ENCODE data around the gene GGA3.
"Not testable (repeated sequence)": the region's sequence is repeated elsewhere in the genome, so short reads cannot be mapped to it uniquely, and the experiment has no call there.

Gene GGA3

DNA sequence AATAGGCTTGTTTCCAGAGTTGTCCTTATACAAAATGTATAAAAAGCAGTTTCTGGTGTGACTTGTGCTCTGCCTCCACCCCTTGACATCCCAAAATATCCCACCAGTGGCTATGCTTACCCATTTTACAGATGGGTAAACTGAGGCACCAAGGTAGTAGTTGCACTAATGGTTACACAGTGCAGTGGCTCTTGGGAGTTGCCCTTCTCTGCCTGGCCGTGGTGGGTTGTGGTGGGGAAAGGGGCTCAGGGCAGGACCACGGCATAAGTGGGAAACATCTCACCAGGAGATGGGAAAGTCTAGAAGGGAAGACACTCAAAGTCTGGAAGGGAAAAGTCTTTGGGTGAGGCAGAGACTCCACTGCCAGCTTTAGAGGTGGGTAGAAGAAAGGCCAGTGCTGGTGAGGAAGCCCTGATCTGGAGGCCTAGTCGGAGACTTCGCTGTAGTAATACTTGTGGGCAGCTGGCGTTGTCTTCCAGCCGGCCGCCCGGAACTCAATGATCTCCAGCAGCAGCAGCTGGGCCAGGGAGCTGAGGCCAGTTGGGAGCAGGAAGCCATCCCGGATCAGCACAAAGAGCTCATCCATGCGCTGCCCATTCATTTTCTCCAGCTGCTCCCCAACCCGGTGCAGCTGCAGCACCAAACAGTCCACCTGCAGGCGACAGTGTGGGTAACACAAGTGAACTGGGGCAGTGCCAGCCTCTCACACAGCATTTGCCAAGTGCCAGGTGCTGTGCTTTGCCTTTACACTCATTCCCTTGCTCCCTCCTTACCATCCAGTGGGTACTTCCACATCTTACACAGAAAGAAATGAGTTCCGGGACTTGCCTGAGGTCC is 5.1 kb upstream of the GGA3 start:
- DNase-seq = no peak
- Mint-ChIP-seq H3K4me1 (ENCODE audit: low read depth) (peaks cover 36% of the 10 kb centered on the region), H3K27me3 (no peaks in the 10 kb centered on the region), H3K4me3 (no peak overlapping the region), H3K36me3 (ENCODE audit: low read depth) (peaks cover 78% of the 10 kb centered on the region), H3K27ac (peak overlapping the region; percentile 74), H3K9me3 (no peaks in the 10 kb centered on the region)

DNA sequence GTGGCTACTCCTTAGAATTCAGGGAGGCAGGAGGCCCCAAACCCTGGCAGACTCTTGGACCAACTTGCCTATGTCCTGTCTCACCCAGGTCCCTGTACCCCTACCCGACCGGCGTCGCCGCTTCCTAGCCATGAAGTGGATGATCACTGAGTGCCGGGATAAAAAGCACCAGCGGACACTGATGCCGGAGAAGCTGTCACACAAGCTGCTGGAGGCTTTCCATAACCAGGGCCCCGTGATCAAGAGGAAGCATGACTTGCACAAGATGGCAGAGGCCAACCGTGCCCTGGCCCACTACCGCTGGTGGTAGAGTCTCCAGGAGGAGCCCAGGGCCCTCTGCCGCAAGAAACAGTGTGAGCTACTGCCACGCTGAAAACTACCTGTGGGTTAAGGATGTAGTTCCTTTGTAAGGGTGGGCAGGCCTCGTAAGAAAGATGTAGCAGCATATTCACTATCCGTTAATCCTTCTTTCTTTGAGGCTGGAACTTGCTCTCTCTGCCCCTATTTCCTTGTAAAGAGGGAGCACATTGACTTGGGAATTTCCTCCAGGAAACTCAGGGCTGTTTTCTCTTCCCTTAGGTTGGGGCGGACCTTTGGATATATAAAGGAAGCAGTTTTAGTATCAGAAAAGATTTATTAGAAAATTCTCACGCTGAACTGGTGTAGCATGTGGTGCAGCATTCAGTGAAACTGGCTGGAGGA is 4.4 kb upstream of the GGA3 start:
- Mint-ChIP-seq H3K4me3 (no peak overlapping the region), H3K9me3 (no peaks in the 10 kb centered on the region), H3K27ac (peak overlapping the region; percentile 44), H3K36me3 (ENCODE audit: low read depth) (peaks cover 84% of the 10 kb centered on the region), H3K4me1 (ENCODE audit: low read depth) (peaks cover 36% of the 10 kb centered on the region), H3K27me3 (no peaks in the 10 kb centered on the region)
- DNase-seq = no peak

DNA sequence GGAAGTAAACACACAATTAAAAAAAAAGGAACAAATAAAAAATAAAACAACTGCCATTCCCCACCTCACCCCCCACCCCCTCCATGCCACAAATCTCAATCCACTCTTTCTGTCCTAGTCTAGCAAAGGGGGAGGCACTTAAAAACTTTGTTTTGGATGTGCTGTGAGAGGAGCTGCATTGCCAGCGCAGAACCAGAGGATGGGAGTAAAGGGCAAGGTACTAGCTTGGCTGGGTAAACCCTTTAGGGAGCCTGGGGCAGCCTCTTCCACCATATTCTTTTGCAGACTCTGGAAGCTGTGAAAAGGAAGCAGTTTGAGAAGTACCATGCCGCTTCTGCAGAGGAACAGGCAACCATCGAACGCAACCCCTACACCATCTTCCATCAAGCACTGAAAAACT is 1.6 kb upstream of the GGA3 start:
- Mint-ChIP-seq H3K27ac (peak overlapping the region; percentile 100), H3K36me3 (ENCODE audit: low read depth) (peaks cover 93% of the 10 kb centered on the region), H3K27me3 (no peaks in the 10 kb centered on the region), H3K4me1 (ENCODE audit: low read depth) (peaks cover 44% of the 10 kb centered on the region), H3K9me3 (no peaks in the 10 kb centered on the region), H3K4me3 (peak overlapping the region; percentile 96)
- DNase-seq = no peak

DNA sequence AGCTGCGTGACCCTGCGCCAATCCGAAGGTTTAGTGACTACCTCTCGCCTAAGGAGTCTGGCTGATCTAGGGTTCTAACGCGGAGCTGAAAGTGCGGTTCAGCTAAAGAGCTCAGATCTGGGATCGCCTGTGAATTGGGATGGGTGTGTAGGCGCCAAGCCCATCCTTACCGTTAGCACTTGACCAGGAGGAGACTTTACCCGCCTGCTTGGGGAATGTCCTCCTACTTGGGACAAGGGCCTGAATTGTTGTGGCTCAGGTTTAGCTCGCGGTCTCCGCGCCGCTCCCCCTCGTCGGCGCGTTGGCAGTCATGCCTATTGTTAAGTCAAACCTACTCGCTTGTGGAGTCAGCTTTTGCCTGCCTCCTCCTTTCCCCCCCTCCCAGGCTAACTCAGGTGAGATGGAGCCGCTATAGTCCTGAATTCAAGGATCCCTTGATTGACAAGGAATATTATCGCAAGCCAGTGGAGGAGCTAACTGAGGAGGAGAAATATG is 753 bp upstream of the GGA3 start:
- peak overlapping the region; percentile 100 for H3K27ac Mint-ChIP-seq
- H3K36me3 Mint-ChIP-seq (ENCODE audit: low read depth) = peaks cover 85% of the 10 kb centered on the region
- H3K4me1 Mint-ChIP-seq (ENCODE audit: low read depth) = peaks cover 49% of the 10 kb centered on the region
- peak overlapping the region; percentile 96 for H3K4me3 Mint-ChIP-seq
- peak; percentile 53 for DNase-seq
- H3K9me3 Mint-ChIP-seq = no peaks in the 10 kb centered on the region
- no peaks in the 10 kb centered on the region for H3K27me3 Mint-ChIP-seq

DNA sequence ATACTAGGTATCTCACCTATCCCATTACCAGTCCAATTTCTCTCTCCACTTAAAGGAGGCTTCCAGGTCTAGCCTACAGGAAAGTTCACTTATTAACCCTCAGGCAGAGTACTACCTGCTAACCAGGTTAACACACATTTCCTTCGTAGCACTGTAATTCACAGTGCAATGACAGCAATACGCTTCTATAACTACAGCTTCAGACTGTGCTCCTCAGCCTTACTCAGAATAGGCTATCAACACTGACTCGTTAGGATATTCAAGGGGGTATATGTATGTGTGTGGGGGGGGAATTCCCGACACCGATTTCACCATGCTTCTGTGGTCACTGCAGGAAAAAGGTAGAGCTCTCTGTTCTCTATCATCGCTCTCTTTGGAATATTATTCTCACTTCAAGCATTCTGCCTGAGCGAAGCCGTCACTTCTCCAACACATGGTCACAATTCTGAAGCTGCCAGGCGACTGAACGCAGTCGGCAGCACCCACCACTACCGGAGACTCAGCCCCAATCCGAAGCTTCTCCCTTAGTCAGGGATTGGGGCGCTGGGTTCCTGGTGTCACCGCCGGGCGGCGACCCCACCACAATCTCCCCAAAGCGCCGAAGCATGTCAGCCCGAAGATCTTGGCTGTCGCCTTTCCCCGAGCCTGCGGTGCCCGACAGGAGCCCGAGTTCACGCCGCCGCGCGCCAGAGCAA is 618 bp downstream of the GGA3 start:
- peaks cover 71% of the 10 kb centered on the region for H3K36me3 Mint-ChIP-seq (ENCODE audit: low read depth)
- H3K27ac Mint-ChIP-seq = peak overlapping the region; percentile 100
- peaks cover 63% of the 10 kb centered on the region for H3K4me1 Mint-ChIP-seq (ENCODE audit: low read depth)
- H3K9me3 Mint-ChIP-seq = no peaks in the 10 kb centered on the region
- H3K4me3 Mint-ChIP-seq = peak overlapping the region; percentile 96
- no peak for DNase-seq
- no peaks in the 10 kb centered on the region for H3K27me3 Mint-ChIP-seq

DNA sequence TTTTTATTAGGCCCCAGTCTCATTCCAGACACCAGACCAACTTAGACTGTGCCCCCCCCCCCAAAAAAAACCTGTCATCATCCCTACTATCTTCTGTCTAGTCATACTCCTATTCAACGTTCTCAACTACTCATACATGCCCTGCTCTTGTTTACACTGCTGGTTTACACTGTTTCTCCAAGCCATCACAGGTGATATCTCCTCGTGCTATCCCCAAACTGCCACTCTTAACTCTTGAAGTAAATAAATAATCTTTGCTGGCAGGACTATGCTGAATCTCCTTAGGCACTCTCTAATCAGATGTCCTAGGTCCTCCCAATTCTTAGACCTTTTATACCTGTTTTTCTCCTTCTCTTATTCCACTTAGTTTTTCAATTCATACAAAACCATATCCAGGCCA is 4.2 kb downstream of the GGA3 start:
- not testable (repeated sequence) for H3K4me3 Mint-ChIP-seq, H3K27me3 Mint-ChIP-seq, H3K9me3 Mint-ChIP-seq, DNase-seq
- Mint-ChIP-seq H3K4me1 (ENCODE audit: low read depth) (peaks cover 78% of the 10 kb centered on the region), H3K27ac (peak overlapping the region; percentile 69), H3K36me3 (ENCODE audit: low read depth) (peaks cover 42% of the 10 kb centered on the region)

DNA sequence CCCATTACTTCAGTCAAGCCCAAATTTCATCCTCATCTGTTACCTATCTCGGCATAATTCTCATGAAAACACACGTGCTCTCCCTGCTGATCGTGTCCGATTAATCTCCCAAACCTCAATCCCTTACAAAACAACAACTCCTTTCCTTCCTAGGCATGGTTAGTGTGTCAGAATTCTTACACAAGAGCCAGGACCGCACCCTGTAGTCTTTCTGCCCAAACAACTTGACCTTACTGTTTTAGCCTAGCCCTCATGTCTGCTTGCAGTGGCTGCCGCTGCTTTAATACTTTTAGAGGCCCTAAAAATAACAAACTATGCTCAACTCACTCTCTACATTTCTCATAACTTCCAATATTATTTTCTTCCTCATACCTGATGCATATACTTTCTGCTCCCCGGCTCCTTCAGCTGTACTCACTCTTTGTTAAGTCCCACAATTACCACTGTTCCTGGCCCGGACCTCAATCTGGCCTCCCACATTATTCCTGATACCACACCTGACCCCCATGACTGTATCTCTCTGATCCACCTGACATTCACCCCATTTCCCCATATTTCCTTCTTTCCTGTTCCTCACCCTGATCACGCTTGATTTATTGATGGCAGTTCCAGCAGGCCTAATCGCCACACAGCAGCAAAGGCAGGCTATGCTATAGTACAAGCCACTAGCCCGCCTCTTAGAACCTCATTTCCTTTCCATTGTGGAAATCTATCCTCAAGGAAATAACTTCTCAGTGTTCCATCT is 5.3 kb downstream of the GGA3 start:
- not testable (repeated sequence) for DNase-seq, H3K4me3 Mint-ChIP-seq, H3K9me3 Mint-ChIP-seq, H3K27me3 Mint-ChIP-seq
- Mint-ChIP-seq H3K27ac (peak overlapping the region; percentile 51), H3K4me1 (ENCODE audit: low read depth) (peaks cover 87% of the 10 kb centered on the region), H3K36me3 (ENCODE audit: low read depth) (peaks cover 32% of the 10 kb centered on the region)

DNA sequence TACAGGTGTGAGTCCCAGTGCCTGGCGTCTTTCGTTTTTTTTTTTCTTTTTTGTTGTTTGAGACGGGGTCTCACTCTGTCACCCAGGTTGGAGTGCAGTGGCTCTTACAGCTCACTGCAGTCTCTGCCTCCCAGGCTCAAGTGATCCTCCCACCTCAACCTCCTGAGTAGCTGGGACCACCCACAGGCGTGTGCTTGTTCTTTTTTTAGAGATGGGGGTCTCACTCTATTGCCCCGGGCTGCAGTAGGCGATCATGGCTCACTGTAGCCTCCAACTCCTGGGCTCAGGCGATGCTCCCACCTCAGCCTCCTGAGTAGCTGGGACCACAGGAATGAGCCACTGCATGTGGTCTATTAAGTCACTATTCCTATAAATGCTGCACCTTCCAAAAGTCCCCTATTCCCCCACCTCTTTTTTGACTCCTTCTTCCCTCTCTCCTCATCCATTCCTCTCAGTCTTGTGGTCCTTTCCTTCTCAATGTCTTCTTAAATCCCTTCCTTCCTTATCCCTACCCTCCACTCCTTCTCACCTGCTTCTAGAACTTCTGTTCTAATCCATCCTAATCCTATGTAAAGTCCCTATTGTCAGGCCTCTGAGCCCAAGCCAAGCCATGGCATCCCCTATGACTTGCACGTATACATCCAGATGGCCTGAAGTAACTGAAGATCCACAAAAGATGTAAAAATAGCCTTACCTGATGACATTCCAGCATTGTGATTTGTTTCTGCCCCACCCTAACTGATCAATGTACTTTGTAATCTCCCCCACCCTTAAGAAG is 9.2 kb downstream of the GGA3 start:
- peak overlapping the region; percentile 89 for H3K27ac Mint-ChIP-seq
- DNase-seq = no peak
- no peaks in the 10 kb centered on the region for H3K27me3 Mint-ChIP-seq
- peaks cover 88% of the 10 kb centered on the region for H3K4me1 Mint-ChIP-seq (ENCODE audit: low read depth)
- peaks cover 28% of the 10 kb centered on the region for H3K36me3 Mint-ChIP-seq (ENCODE audit: low read depth)
- no peak overlapping the region for H3K4me3 Mint-ChIP-seq
- no peaks in the 10 kb centered on the region for H3K9me3 Mint-ChIP-seq

DNA sequence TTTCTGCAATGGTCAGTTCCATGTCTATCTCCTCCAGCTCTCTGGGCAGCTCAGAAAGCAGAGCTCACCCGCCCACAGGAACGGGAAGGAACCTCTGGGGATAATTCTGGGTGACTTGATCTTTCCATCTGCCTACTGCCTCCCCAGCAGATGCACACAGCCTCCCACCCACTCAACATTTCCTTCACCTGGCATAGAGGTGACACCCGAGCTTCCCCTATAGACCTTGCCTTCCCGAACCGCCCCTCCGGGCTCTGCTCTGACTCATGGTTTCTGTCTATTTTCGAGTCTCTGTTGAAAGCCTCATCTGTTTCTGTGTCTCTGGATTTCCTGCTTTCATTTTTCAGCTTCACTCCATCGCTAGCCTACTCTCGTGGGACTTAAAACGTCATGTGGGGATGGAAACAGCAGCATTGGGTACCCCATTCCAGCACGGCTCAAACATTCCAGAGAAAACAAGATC is 11.4 kb downstream of the GGA3 start:
- H3K9me3 Mint-ChIP-seq = no peaks in the 10 kb centered on the region
- peaks cover 47% of the 10 kb centered on the region for H3K36me3 Mint-ChIP-seq (ENCODE audit: low read depth)
- peaks cover 84% of the 10 kb centered on the region for H3K4me1 Mint-ChIP-seq (ENCODE audit: low read depth)
- peak; percentile 83 for DNase-seq
- H3K4me3 Mint-ChIP-seq = peak overlapping the region; percentile 74
- no peaks in the 10 kb centered on the region for H3K27me3 Mint-ChIP-seq
- H3K27ac Mint-ChIP-seq = peak overlapping the region; percentile 97

DNA sequence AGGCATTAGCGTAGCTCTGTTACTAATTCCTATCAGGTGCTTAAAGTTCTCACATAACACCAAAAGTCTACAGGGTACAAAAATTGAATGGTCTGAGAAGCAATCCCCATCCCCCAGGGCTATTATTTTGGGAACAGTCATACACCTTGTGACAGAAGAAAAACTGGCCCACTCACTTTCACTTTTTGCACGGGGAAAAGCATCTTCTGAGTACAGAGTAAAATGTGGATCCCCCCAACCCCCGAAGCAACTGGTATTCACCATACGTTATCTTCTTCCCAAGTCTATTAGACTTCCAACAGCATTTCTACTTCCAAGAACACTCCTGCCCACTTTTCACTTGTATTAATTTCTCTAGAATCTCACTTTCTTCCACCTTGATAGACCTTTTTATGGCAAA is 11.8 kb downstream of the GGA3 start:
- no peak for DNase-seq
- Mint-ChIP-seq H3K27me3 (no peaks in the 10 kb centered on the region), H3K4me3 (peak overlapping the region; percentile 74), H3K27ac (peak overlapping the region; percentile 97), H3K9me3 (no peaks in the 10 kb centered on the region), H3K4me1 (ENCODE audit: low read depth) (peaks cover 83% of the 10 kb centered on the region), H3K36me3 (ENCODE audit: low read depth) (peaks cover 52% of the 10 kb centered on the region)

DNA sequence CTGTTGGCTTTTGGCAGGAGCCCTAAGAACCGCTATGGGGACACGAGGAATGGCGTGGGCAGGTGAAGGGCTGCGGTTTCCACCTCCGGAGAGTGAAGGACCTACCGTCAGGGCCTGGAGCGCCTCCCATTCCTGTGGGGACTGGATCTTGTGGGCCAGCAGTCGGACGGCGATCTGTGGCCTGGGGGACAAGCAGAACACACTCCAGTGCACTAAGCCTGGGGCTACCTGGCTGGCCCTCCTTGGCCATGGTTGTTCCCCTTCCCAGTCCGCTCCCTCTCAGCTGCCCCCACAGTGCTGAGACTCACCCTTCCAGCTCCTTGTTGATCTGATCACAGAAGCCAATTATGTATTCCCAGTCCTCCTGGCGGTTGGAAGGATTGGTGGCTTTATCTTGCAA is 15.0 kb downstream of the GGA3 start:
- peak overlapping the region; percentile 80 for H3K27ac Mint-ChIP-seq

DNA sequence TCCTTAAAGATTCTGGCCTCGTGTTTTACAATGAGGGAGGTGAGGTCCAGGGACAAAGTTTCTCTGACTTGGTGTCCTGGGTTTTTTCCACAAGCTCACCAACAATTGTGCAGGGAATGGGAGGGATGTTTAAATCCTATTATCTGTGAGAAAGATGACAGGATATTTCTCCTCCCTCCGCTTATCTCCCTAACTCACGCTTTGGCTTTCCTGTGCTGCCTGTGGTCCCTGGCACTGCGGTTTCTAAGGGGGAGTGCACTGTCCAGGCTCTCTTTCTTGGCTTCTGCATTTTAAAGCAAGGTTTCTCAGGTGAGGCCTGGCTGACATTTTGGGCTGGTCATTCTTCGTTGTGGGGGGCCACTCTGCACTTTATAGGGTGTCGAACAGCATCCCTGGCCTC is 16.4 kb downstream of the GGA3 start:
- H3K9me3 Mint-ChIP-seq = no peaks in the 10 kb centered on the region
- H3K4me1 Mint-ChIP-seq (ENCODE audit: low read depth) = peaks cover 83% of the 10 kb centered on the region
- no peaks in the 10 kb centered on the region for H3K27me3 Mint-ChIP-seq
- H3K36me3 Mint-ChIP-seq (ENCODE audit: low read depth) = peaks cover 87% of the 10 kb centered on the region
- no peak for DNase-seq
- H3K4me3 Mint-ChIP-seq = no peak overlapping the region
- peak overlapping the region; percentile 84 for H3K27ac Mint-ChIP-seq

More for the DNA sequence above, 15.0 kb downstream of the GGA3 start:
- H3K9me3 Mint-ChIP-seq = no peaks in the 10 kb centered on the region
- no peak overlapping the region for H3K4me3 Mint-ChIP-seq
- DNase-seq = no peak
- peaks cover 85% of the 10 kb centered on the region for H3K4me1 Mint-ChIP-seq (ENCODE audit: low read depth)
- H3K27me3 Mint-ChIP-seq = no peaks in the 10 kb centered on the region
- peaks cover 77% of the 10 kb centered on the region for H3K36me3 Mint-ChIP-seq (ENCODE audit: low read depth)

DNA sequence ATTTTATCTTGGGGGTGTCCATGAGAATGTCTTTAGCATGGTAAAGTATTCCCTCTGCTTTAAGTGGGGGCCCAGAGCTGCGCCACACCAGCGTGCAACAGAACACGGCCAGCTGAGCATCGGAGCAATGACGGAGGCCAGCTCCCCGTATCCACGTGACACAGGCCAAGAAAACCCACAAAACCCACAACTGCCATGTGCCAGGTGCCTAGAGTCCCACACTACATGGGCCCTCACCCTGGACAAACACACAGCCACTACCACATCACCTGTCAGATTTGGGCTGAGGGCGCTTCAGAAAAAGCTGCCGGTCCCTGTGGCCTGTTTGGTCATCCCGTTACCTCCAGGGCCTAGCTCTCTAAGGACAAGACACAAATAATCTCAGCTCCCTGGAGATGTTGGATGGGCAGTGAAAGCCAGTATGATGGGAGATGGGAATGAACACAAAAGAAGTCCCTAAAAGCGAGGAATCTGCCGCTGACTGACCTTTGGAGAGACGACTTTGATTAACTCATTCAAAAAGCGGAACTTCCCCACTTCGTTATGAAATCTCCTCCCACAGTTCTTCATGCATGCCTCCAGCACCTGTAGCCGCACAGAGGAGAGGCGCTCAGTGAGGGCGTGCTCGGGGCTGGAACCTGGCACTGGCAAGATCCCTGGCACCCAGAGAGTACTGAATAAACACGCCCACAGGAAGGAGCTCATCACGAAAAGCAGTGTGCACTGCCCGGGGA is 17.1 kb downstream of the GGA3 start:
- peaks cover 78% of the 10 kb centered on the region for H3K4me1 Mint-ChIP-seq (ENCODE audit: low read depth)
- peak overlapping the region; percentile 18 for H3K4me3 Mint-ChIP-seq

More for the DNA sequence above, 17.1 kb downstream of the GGA3 start:
- no peaks in the 10 kb centered on the region for H3K27me3 Mint-ChIP-seq
- H3K27ac Mint-ChIP-seq = peak overlapping the region; percentile 84
- no peak for DNase-seq
- no peaks in the 10 kb centered on the region for H3K9me3 Mint-ChIP-seq
- H3K36me3 Mint-ChIP-seq (ENCODE audit: low read depth) = peaks cover 87% of the 10 kb centered on the region

All from activated T-cell treated with anti-CD3 and anti-CD28 coated beads, Interleukin-2, amount 50 U/mL, for 24 hours (primary cell).